ENCODE measurements around the gene LPO.
A peak's percentile ranks its signal among the peaks of the same experiment; 100 is the strongest.

The LPO gene

GRCh38 chr17:58248955-58249269, 10.5 kb downstream of the LPO start:
- Histone ChIP-seq H3K4me1 (ENCODE audit: control insufficient read depth, low read length) (peaks cover 6% of the 10 kb centered on the region), H3K4me2 (ENCODE audit: low read length) (no peak overlapping the region), H3K27ac (ENCODE audit: low read depth, low read length) (no peak overlapping the region), H3K9me3 (ENCODE audit: control insufficient read depth, insufficient read depth, low read length) (no peaks in the 10 kb centered on the region), H3K27me3 (ENCODE audit: control insufficient read depth, low read length) (peaks cover 27% of the 10 kb centered on the region), H4K20me1 (ENCODE audit: control insufficient read depth, insufficient read depth, low read depth, low read length) (no peaks in the 10 kb centered on the region), H3K36me3 (ENCODE audit: control insufficient read depth, low read length) (no peaks in the 10 kb centered on the region), H3K4me3 (ENCODE audit: low read length) (no peak overlapping the region), H3K9me2 (replicated peaks; ENCODE audit: control insufficient read depth, low read length) (no peaks in the 10 kb centered on the region), H3F3A (ENCODE audit: control insufficient read depth, insufficient read depth) (no peaks in the 10 kb centered on the region), H3K79me2 (ENCODE audit: control insufficient read depth, low read length) (no peaks in the 10 kb centered on the region)
- TF ChIP-seq EZH2phosphoT487 (IDR thresholded peaks at IDR 0.05; ENCODE audit: borderline replicate concordance, low read length) (no peak), CTCF (IDR thresholded peaks at IDR 0.05; ENCODE audit: low read depth, low read length, poor library complexity, severe bottlenecking) (no peak)

- H3K9me2 ChIP-seq (replicated peaks; ENCODE audit: control insufficient read depth, low read length) = no peaks in the 10 kb centered on the region
- peak overlapping the region; percentile 46 for H3K4me2 ChIP-seq (ENCODE audit: low read length)
- H3F3A ChIP-seq (ENCODE audit: control insufficient read depth, insufficient read depth) = no peaks in the 10 kb centered on the region
- no peaks in the 10 kb centered on the region for H4K20me1 ChIP-seq (ENCODE audit: control insufficient read depth, insufficient read depth, low read depth, low read length)
- H3K79me2 ChIP-seq (ENCODE audit: control insufficient read depth, low read length) = no peaks in the 10 kb centered on the region
- H3K9me3 ChIP-seq (ENCODE audit: control insufficient read depth, insufficient read depth, low read length) = no peaks in the 10 kb centered on the region
- H3K4me3 ChIP-seq (ENCODE audit: low read length) = no peak overlapping the region
- no peak overlapping the region for H3K27ac ChIP-seq (ENCODE audit: low read depth, low read length)
- H3K4me1 ChIP-seq (ENCODE audit: control insufficient read depth, low read length) = peaks cover 6% of the 10 kb centered on the region
- no peaks in the 10 kb centered on the region for H3K36me3 ChIP-seq (ENCODE audit: control insufficient read depth, low read length)
- H3K27me3 ChIP-seq (ENCODE audit: control insufficient read depth, low read length) = peaks cover 27% of the 10 kb centered on the region
- TF ChIP-seq EZH2phosphoT487 (IDR thresholded peaks at IDR 0.05; ENCODE audit: borderline replicate concordance, low read length) (no peak), CTCF (IDR thresholded peaks at IDR 0.05; ENCODE audit: low read depth, low read length, poor library complexity, severe bottlenecking) (peak; percentile 90)
These were observed 11.1 kb downstream of the LPO start for GRCh38 chr17:58249270-58250133.

GRCh38 chr17:58250344-58251011, 12.1 kb downstream of the LPO start:
- Histone ChIP-seq H3K4me3 (ENCODE audit: low read length) (no peak overlapping the region), H3K9me3 (ENCODE audit: control insufficient read depth, insufficient read depth, low read length) (no peaks in the 10 kb centered on the region), H3K27ac (ENCODE audit: low read depth, low read length) (no peak overlapping the region), H3K4me2 (ENCODE audit: low read length) (no peak overlapping the region), H4K20me1 (ENCODE audit: control insufficient read depth, insufficient read depth, low read depth, low read length) (no peaks in the 10 kb centered on the region), H3K79me2 (ENCODE audit: control insufficient read depth, low read length) (no peaks in the 10 kb centered on the region), H3K36me3 (ENCODE audit: control insufficient read depth, low read length) (no peaks in the 10 kb centered on the region), H3K27me3 (ENCODE audit: control insufficient read depth, low read length) (peaks cover 27% of the 10 kb centered on the region), H3F3A (ENCODE audit: control insufficient read depth, insufficient read depth) (no peaks in the 10 kb centered on the region), H3K9me2 (replicated peaks; ENCODE audit: control insufficient read depth, low read length) (no peaks in the 10 kb centered on the region), H3K4me1 (ENCODE audit: control insufficient read depth, low read length) (peaks cover 6% of the 10 kb centered on the region)
- TF ChIP-seq EZH2phosphoT487 (IDR thresholded peaks at IDR 0.05; ENCODE audit: borderline replicate concordance, low read length) (no peak), CTCF (IDR thresholded peaks at IDR 0.05; ENCODE audit: low read depth, low read length, poor library complexity, severe bottlenecking) (no peak)
